Measurements from ENCODE around the gene DNAAF5.
A peak's percentile ranks its signal among the peaks of the same experiment; 100 is the strongest.

Gene DNAAF5

GRCh38 chr7:815284-816216 lies 89.1 kb downstream of the DNAAF5 start:
- peak; percentile 38 for DNase-seq (ENCODE audit: low spot score)

- DNase-seq (ENCODE audit: low spot score): peak; percentile 99
Measured at GRCh38 chr7:816300-816750, 89.8 kb downstream of the DNAAF5 start.

- peak; percentile 63 for DNase-seq (ENCODE audit: low spot score)
Measured at GRCh38 chr7:816751-817671, 90.5 kb downstream of the DNAAF5 start.

- DNase-seq (ENCODE audit: low spot score): peak; percentile 78
Measured at GRCh38 chr7:818031-818699, 91.7 kb downstream of the DNAAF5 start.

GRCh38 chr7:820341-820740 lies 93.8 kb downstream of the DNAAF5 start:
- no peak for DNase-seq (ENCODE audit: low spot score)

GRCh38 chr7:821688-822087 lies 95.2 kb downstream of the DNAAF5 start:
- no peak for DNase-seq (ENCODE audit: low spot score)

GRCh38 chr7:822692-823276 lies 96.3 kb downstream of the DNAAF5 start:
- DNase-seq (ENCODE audit: low spot score): no peak

- no peak for DNase-seq (ENCODE audit: low spot score)
Measured at GRCh38 chr7:823649-824048, 97.2 kb downstream of the DNAAF5 start.

- DNase-seq (ENCODE audit: low spot score): no peak
Measured at GRCh38 chr7:824081-824480, 97.6 kb downstream of the DNAAF5 start.

GRCh38 chr7:824664-825063 lies 98.2 kb downstream of the DNAAF5 start:
- DNase-seq (ENCODE audit: low spot score): no peak

GRCh38 chr7:825386-825785 lies 98.9 kb downstream of the DNAAF5 start:
- DNase-seq (ENCODE audit: low spot score): no peak

- DNase-seq (ENCODE audit: low spot score): no peak
Measured at GRCh38 chr7:826230-826917, 99.9 kb downstream of the DNAAF5 start.

GRCh38 chr7:828793-829561 lies 102.5 kb downstream of the DNAAF5 start:
- no peak for DNase-seq (ENCODE audit: low spot score)

GRCh38 chr7:830069-830468 lies 103.6 kb downstream of the DNAAF5 start:
- DNase-seq (ENCODE audit: low spot score): no peak

- DNase-seq (ENCODE audit: low spot score): peak; percentile 66
Measured at GRCh38 chr7:831596-832166, 105.2 kb downstream of the DNAAF5 start.

GRCh38 chr7:832167-832967 lies 105.9 kb downstream of the DNAAF5 start, which contains the start of gene SUN1:
Gene SUN1, plus strand, starts transcription at chr7:832476. Its CDS starts 49 bp downstream, at chr7:832525.
- peak; percentile 45 for DNase-seq (ENCODE audit: low spot score)

GRCh38 chr7:832968-833424 lies 106.5 kb downstream of the DNAAF5 start:
- DNase-seq (ENCODE audit: low spot score): no peak

- no peak for DNase-seq (ENCODE audit: low spot score)
Measured at GRCh38 chr7:833601-834258, 107.2 kb downstream of the DNAAF5 start.
